Measurements from ENCODE around the gene ST8SIA2.

DNA sequence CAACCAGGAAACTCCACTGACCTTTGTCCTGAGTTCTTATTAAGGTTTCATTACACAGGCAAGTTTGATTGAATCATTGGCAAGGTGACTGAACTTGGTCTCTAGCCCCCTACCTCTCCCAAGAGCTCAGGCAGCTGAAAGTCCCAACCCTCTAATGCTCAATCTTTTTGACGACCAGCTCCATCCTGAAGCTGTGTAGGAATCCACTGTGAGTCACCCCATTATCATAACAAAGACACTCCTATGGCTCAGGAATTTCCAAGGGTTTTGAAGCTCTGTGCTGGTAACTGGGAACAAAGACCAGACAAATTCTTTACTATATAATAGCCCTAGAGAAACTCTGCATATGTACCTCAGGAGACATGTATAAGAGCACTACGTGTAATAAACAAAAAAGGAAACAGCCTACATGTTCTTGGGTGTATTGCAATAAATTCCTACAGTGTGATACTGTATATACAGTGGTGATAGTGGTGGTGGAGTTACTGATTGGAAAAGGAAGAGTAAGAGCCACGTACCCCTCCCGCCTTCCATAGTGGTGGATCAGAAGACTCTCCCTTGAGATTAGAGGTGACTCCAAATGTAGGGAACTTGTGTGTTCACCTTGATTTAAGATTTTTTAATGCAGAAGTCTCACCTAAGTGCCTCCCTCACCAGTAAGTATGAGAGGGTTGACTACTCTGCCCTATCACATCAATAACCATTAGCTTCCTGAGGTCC lies 116.6 kb downstream of the ST8SIA2 start:
- TF ChIP-seq, protein P1, sequence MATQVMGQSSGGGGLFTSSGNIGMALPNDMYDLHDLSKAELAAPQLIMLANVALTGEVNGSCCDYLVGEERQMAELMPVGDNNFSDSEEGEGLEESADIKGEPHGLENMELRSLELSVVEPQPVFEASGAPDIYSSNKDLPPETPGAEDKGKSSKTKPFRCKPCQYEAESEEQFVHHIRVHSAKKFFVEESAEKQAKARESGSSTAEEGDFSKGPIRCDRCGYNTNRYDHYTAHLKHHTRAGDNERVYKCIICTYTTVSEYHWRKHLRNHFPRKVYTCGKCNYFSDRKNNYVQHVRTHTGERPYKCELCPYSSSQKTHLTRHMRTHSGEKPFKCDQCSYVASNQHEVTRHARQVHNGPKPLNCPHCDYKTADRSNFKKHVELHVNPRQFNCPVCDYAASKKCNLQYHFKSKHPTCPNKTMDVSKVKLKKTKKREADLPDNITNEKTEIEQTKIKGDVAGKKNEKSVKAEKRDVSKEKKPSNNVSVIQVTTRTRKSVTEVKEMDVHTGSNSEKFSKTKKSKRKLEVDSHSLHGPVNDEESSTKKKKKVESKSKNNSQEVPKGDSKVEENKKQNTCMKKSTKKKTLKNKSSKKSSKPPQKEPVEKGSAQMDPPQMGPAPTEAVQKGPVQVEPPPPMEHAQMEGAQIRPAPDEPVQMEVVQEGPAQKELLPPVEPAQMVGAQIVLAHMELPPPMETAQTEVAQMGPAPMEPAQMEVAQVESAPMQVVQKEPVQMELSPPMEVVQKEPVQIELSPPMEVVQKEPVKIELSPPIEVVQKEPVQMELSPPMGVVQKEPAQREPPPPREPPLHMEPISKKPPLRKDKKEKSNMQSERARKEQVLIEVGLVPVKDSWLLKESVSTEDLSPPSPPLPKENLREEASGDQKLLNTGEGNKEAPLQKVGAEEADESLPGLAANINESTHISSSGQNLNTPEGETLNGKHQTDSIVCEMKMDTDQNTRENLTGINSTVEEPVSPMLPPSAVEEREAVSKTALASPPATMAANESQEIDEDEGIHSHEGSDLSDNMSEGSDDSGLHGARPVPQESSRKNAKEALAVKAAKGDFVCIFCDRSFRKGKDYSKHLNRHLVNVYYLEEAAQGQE (IDR thresholded peaks at IDR 0.05; ENCODE audit: insufficient read depth in 1 of 2, low read depth in 2 of 2, low read length in 2 of 2): no peak
- TF ChIP-seq POLR2AphosphoS5 (IDR thresholded peaks at IDR 0.05; ENCODE audit: low read depth, low read length) (no peak), TAF1 (IDR thresholded peaks at IDR 0.05; ENCODE audit: borderline replicate concordance, insufficient read depth, low read length) (no peak)
